T-helper 1 cell (primary cell): Measurements from ENCODE around the gene INMT.
"Not testable (repeated sequence)": the region's sequence is repeated elsewhere in the genome, so short reads cannot be mapped to it uniquely, and the experiment has no call there.

Source experiments
- DNase-seq, 5 donors: peaks; one replicate each; pipeline ENCODE4 v3.0.0-alpha.2; 2012 to 2020
- total RNA-seq, 4 donors: gene quantifications; one replicate each; lab custom pipeline; 2026; lab: John Stamatoyannopoulos, UW

INMT gene
- total RNA-seq = 0.23 to 0.59 (median 0.36) reads per million in 4 donors

GRCh38 chr7:30751696-30752273 is at the start of gene INMT:
TSS of gene INMT (plus strand) at chr7:30752135. CDS start at chr7:30752151, 16 bp downstream.
- no peak for DNase-seq

- peak in 2 of 5 donors; percentile 24 to 39 for DNase-seq
These were observed 49.7 kb upstream of the INMT start for GRCh38 chr7:30702200-30702599.

DNA sequence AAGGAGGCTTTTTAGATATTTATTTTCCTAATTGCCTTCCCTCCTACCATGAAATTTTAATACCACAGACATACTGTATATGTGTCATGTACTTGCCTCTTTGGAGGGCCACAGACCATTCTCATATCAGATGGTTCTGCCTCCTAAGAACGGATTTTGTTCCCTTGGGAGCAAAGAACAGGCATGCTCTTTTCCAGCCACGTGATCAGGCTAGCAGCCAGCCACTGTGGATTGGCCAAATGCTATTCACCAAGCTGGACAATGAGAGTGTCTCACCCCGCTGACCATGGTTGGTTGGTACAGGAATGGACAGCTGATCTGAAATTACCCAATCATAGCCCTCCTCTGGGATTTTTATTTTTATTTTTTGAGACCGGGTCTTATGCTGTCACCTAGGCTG is 48.2 kb upstream of the INMT start:
- DNase-seq = no peak

GRCh38 chr7:30705008-30705407 is 46.9 kb upstream of the INMT start:
- no peak for DNase-seq

DNA sequence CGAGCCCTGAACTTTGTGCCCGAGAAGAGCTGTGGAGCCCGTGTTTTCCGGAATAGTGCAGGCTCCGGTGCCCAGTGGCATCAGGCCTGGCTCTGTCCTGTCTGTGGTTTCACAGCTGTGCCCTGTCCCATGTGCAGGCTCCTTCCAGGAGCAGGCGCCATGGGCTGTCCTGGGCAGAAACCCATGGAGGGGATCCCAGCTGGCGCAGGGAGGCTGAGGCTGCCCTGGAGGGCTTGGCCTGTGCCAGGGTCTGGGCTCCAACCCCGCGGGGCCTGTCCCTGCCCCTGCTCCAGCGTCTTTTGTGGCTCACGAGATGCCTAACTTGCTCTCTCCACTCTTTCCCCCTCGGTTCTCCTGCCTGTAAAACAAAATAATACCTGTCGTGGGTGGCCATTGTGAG is 46.3 kb upstream of the INMT start:
- no peak for DNase-seq

DNA sequence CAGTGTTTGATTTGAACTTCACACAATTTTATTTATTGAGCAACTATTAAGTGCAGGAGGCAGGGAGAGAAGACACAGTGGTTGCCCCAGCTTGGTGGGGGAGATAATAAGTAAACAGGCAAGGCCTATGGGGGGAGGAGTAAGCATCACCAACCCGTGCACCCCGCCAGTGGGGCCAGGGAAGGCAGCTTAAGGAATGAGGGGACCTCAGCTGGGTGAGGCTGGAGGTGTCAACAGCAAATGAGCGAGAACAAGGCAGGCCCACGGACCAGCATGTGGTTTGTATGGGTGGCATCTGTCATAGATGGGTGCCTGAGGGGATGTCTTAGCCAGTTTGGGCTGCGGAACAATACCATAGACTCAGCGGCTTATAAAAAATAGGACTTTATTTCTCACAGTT is 45.6 kb upstream of the INMT start:
- DNase-seq = no peak

GRCh38 chr7:30706908-30707307 is 45.0 kb upstream of the INMT start:
- DNase-seq = no peak

DNA sequence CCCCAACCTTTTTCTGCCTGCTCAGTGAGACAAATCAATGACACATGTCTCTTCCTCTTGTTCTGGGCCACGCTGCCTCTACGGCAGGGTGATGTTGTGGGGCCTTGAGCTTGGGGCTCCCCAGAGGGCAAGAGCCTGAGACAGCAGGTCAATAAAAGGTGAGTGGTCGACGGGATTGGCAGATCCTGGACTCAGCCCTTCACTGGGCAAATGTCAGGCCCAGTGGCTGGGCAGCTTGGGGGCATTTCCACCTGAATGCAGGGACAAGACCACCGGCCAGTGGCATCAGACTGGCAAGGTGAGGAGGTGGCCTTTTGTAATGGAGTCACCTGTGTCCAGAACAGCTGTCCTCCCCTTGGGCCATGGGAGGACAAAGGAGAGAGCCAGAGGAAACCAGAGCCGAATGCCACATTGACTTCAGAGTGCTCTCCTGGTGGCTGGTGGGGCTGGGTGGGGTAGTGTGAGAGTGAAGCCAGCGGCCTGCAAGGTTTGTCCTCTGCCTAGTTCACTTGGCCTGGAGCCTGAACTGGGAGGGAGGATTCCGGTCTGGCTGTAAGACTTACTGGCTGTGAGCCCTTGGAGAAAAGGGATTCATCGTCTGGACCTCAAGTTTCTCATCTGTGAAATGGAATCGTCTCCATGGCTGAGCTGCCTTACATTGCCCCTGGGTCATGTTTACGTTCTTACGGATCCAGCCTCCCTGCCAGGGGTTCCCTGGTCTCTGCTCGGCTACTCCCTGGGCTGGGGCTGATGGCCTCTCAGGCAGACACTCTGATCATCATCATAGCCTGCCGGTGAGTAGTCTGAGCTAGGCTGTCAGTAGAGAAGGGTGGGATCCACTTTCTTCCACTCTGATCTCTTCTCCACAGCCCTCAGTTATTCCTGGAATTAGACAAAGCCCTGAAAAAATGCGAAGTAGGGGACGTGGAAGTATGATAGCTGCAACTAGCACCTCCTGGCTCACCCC is 44.3 kb upstream of the INMT start:
- no peak for DNase-seq

GRCh38 chr7:30708412-30708811 is 43.5 kb upstream of the INMT start:
- DNase-seq = no peak

- no peak for DNase-seq
These were observed 43.0 kb upstream of the INMT start for GRCh38 chr7:30708983-30709382.

GRCh38 chr7:30709549-30709948 is 42.4 kb upstream of the INMT start:
- no peak for DNase-seq

DNA sequence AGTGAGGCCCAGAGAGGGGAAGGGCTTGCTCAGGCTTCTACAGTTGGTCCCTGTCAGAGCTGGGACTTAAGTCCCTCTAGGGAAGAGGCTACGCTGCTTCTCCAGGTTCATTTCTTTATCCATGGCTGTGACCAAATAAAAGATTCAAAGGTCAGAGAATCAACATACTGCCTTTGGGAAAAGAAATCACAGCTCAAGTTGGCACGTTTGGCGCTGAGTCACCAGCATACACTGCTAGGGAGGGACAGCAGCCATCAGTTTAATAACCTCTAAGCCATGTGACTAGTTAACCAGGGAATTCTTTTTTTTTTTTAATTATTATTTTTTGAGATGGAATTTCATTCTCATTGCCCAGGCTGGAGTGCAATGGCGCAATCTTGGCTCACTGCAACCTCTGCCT is 41.3 kb upstream of the INMT start:
- no peak for DNase-seq

DNA sequence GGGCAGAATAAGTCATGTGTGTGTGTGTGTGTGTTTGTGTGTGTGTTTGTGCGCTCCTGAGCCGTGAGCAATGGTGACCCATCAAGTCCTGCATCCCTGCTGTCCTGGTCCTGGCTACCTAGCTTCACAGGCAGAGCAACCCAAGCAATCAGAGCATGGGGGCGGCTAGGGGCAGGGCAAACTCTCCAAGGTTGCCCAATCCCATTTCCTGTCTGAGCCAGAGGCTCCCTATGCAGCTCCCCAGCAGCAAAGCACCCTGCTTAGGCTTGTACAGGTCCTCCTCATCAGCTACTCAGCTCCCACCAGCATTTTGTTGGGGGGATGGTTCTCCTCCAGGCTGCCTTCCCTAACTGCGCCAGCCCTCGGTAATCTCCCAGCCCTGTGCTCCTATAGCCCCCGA is 38.5 kb upstream of the INMT start:
- no peak for DNase-seq

DNA sequence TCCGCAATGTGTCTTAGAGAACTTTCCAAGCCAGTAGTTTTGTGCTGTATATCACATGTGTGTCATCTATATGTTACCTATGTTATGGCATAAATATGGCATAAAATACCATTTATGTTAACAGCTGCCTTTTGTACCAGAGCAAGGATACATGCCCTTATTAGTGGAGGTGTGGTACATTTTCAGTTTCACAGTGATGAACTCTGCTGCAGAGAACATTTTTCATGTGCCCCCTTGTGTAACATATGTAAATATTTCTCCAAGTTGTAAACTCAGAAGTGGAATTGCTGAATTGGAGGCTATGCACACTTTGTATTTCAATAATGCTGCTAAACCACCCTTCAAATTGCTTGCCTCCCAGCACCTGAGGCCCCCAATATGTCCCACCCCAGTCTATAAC is 37.8 kb upstream of the INMT start:
- no peak for DNase-seq

- DNase-seq = no peak
These were observed 34.8 kb upstream of the INMT start for GRCh38 chr7:30717181-30717580.

- DNase-seq = not testable (repeated sequence)
These were observed 32.5 kb upstream of the INMT start for GRCh38 chr7:30719434-30719833.

DNA sequence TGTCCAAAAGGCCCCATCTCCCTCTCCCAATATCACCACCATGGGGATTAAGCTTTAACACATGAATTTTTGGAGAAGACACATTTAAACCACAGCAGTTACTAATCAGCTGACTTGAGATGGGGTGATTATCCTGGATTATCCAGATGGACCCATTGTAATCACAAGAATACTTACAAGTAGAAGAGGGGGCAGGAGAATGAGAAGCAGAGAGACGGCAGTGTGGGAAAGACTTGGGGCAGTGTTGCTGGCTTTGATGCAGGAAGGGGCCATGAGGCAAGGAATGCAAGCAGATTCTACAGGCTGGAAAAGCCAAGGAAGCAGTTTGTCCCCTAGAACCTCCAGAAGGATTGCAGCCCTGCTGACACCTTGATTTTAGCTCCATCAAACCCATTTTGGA is 30.7 kb upstream of the INMT start:
- DNase-seq = no peak

DNA sequence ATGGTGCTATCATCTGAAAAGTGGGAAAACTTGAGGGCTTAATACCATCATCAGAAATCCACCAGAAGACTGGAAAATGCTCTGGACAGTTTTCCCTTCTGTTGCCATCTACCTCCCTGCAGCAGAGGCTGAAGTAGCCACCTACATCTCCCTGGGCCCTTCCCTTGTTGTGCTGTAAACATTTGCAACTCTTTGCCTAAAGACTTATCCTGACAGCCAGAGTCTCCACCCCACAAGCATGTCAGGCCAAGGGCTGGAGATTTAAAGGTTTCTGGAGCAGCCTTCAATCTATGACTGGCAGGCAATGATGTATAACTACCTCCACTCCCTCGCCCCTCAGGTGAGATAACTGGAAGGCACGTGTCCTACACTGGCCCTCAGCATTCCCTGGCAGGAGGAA is 29.7 kb upstream of the INMT start:
- no peak for DNase-seq

DNA sequence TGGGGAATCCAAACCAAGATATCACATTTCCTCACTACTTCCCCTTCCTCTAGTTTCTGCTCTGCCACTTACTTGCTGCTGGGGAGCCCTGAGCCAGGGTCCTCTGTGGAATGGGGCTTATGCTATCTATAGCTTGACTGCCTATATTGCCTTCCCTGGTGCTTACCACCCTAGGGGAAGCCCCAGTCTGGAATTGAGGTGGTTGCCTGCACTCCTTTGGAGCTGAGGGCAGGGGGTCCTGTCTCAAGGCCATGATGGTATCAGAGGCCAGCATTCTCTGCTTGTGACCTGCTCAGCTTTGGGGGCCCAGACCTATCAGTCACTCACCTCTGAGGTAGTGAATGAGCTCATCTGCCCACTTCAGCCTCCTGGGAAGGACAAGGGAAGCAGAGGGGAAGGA is 29.3 kb upstream of the INMT start:
- DNase-seq = no peak

- DNase-seq = no peak
These were observed 28.2 kb upstream of the INMT start for GRCh38 chr7:30723776-30724175.

DNA sequence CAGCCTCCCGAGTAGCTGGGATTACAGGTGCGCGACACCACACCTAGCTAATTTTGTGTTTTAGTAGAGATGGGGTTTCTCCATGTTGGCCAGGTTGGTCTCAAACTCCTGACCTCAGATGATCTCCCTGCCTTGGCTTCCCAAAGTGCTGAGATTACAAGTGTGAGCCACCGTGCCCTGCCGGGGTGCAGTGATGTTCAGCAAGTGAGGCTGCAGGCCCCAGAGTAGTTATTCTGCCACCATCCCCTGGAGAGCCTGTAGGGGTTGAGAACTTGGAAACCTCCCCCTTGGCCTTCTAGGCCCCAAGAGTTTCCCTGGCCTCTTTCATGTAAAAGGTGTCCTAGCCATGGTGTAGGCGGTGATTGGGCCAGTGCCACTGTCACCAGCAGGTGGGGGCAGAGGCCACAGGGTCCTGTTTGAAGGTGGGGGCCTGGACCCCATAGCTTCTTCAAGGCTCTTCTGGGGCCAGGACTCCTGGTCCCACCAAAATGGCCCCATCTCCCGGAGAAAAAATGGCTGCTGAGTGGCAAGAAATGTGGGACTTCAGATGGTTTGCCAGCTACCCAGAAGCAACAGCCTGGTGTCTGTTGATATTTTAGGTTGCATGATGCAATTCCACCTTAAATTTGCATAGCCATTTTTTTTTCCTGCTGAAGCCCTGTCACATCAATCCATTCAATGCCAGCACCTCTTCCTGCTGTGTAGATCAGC is 25.5 kb upstream of the INMT start:
- DNase-seq = peak in 1 of 5 donors; percentile 59

GRCh38 chr7:30727061-30727945 is 24.6 kb upstream of the INMT start:
- peak in 4 of 5 donors; percentile 28 to 86 (median 43) for DNase-seq
